Measurements from ENCODE around the gene LRRC25.

- TF ChIP-seq CTCF (conservative IDR thresholded peaks at IDR 0.05 in 1 of 2, IDR thresholded peaks at IDR 0.05 in 1 of 2; ENCODE audit: low read depth in 1 of 2, low read length in 2 of 2) = no peak
- no peak for TF ChIP-seq EZH2 (IDR thresholded peaks at IDR 0.05; ENCODE audit: low read length, missing control alignments)
Measured at GRCh38 chr19:18346091-18346490, 51.3 kb downstream of the LRRC25 start.
